NCI-H2196 treated with DMSO at 0.1 percent for 48 hours (cell line): ENCODE measurements around the gene INAFM2.

ENCODE experiments used
- DNase-seq: peaks from one replicate; lab custom pipeline; 2025; ENCODE audit not compliant: unreplicated experiment; lab: John Stamatoyannopoulos, UW

INAFM2 gene

GRCh38 chr15:40342416-40343320 is 19.2 kb downstream of the INAFM2 start:
- no peak for DNase-seq

DNA sequence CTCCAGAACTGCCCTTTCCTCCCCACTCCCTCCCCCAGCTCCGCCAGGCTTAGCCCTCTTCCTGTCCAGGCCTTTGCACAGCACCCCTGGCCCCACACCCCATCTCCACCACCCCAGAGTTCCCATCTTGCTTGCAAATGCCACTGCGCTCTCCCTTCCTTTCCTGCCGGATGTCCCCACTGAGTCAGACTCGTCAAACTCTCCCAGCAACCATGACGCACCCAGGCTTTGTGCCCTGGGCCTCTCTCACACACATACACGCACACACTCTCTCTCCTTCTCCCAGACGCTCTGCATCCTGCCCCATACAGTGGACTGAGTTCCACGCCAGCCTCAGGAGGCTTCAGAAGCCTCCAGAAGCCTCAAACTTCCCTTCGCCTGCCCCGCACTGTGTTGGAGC is 20.0 kb downstream of the INAFM2 start:
- DNase-seq = no peak

DNA sequence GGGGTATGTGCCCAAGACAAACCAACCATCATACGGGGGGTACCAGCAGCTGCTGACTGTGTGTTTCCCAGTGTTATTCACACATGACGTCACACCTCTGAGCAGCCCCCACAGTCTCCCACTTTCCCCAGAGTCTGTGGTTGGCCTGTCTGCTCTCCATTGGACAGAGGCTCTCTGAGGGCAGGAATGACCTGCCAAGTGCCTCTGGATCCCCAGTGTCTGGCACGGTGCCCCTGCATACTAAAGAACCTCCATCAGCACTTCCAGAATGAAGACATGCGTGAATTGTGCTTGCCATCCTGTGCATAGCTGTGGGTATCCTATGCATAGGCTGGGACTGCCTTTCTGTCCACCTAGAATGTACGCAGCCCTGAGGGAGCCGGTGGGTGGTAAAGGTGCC is 20.7 kb downstream of the INAFM2 start:
- DNase-seq = no peak

DNA sequence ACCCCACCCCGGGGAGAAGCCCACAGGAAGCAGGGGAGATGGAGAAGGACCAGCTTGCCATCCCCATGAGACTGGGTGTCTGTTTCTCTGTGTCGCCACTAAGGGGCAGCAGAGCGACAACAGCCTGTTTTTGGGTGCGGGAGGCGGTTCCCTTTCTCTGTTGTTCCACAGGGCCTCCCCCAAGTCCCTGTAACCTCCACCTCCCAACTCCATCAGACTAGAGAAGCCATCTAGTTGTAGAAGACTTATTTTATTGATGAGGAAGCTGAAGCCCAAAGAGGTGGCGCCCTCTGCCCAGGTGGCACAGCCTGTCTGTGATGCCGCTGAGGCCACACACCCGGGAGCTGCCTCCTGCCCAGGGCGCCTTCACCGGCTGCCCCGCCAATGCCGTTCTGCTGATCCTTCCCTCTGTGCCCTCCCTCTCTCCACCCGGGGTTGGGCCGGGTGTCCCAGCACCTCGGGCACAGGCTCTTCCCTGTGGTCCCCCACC is 21.2 kb downstream of the INAFM2 start:
- peak; percentile 11 for DNase-seq

GRCh38 chr15:40345225-40345866 is 21.9 kb downstream of the INAFM2 start:
- DNase-seq = no peak

- no peak for DNase-seq
Measured at GRCh38 chr15:40345867-40346578, 22.5 kb downstream of the INAFM2 start.

DNA sequence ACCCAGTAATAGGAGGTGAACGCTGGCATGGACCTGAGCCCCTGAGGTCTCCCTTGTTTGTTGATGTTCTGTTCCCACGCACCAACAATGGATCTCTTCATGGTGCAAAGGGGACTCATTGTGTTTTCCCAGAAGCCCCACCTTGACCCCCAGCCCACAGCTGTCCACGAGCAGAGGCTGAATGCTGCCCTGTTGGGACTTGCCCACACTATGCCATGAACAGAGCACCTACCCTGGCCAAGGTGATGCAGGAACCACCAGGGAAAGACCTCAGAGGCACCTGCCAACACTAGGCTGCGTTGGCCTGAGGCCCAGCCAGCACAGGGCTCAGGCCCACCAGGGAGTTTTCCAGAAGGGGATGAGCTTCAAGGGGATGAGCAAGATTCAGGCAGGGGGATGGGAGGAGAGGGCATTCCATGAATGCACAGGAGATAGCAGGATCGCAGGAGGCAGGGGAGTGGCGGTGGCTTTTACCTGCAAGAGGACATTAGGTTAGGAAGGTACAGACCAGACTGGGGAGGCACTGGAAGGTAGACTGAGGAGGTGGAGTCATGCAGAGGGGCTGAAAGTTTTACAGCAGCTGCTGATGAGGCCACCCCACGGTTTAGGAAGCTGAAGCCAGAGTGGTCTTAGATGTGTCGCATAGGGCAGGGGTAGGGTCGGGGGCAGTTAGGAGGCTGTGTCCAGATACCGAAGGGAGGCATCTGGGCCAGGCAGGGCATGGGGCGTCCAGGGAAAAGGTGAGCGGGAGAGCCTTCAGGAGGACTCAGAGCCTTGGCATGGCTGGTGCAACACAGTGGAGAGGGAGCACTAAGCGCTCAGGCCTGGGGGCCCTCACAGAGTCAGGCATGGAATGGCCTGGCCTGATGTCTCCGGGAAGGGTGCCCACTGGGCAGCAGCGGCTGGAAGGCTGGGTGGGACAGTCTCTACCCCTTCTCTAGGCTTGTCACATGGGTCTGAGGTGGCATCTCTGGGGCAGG is 23.4 kb downstream of the INAFM2 start:
- DNase-seq = no peak

DNA sequence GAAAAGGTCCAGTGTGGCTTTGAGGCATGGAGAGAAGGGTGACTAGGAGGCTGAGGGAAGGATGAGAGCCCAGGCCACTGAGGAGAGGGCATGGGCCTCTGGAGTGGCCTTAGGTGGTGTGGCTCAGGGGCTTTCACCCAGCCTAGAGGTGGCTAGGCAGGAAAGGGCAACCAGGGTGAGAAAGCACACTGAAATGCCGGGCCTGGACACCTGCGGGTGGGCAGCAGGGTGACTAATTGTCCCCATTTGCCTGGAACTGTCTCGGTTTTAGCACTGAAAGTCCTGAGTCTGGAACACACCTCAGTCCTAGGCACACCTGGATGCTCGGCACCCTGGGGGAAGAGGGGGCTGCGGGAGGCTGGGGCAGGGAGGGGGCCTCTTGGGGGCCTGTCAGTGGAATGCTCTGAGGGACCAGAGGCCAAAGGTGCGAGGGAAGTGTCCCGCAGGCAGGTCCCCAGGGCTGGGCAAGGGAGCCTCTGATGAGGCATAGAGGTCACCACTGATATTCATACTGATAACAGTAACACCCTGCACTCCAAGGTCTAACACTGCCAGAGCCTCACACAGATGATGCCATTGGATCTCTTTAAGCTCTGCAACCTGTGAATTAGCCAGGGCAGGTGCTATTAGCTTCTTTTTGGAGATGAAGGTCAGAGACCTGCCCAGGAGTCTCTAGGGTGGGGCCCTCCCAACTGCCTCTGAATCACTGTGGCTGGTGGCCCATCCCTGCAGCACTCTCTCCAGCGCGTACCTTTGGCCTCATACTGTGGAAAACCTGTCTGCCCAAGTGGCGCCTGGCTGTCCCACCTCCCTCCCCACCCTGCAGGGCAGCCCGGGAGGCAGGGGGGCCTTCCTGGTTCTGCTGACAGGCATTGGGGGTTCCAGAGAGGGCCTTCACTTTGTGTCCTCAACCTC is 24.3 kb downstream of the INAFM2 start:
- DNase-seq = no peak

DNA sequence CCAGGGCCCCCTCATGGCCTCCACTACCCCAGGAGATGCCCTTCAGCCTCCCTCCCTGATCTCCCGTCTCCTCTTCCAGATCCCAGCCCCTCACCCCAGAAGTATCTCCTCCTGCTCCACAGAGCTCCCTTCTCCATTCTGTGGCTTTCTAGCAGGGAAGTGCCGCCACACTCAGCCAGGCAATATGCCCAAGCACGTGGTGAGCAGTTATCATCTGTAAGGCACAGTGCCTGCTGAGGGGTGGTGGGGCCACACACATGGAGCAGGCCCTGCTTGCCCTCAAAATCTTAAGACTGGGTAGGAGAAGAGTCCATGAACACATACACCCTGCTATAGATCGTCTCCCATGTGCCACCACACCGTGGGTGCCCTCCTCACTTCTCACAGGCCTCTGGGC is 25.0 kb downstream of the INAFM2 start:
- no peak for DNase-seq

- DNase-seq = no peak
Measured at GRCh38 chr15:40349163-40349562, 25.7 kb downstream of the INAFM2 start.

GRCh38 chr15:40352281-40352901 is 28.9 kb downstream of the INAFM2 start:
- DNase-seq = no peak

DNA sequence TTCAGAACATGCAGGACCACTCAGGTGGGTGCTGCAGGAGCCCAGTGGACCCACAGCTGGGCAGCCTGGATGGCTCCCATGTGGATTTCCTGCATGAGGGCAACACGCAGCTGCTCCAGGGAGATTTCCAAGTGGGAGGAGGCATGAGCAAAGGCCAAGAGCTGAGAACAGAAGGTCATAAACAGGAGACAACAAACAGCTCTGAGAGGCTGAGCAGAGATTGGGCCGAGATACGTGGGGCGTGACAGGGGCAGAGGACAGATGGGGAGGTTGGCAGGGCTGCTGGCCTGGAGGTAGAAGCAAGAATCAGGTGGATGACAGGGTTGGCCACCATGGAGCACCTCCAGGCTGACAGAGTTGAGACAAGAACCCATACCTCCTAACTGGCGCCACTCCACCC is 30.2 kb downstream of the INAFM2 start:
- DNase-seq = no peak

- DNase-seq = no peak
Measured at GRCh38 chr15:40354408-40355171, 31.1 kb downstream of the INAFM2 start.

- DNase-seq = no peak
Measured at GRCh38 chr15:40355976-40356585, 32.6 kb downstream of the INAFM2 start.

- no peak for DNase-seq
Measured at GRCh38 chr15:40357246-40357645, 33.8 kb downstream of the INAFM2 start.

- peak; percentile 56 for DNase-seq
Measured at GRCh38 chr15:40357723-40358470, 34.4 kb downstream of the INAFM2 start, which contains the start of gene DISP2. DISP2 (plus strand) TSS chr15:40358219; CDS start chr15:40358322, 103 bp downstream.
